K562 (cell line): ENCODE data around the gene GNG7. TPM values are rescaled to one million over a fixed set of nuclear protein-coding genes. Genes with fewer than 3 reads are reported as not detected.

ENCODE experiments used
- CHD2 ChIP-seq: IDR thresholded peaks from 2 replicates; pipeline ENCODE4 v1.6.1; 2011; ENCODE audit warnings: low read depth, low read length
- IFI16 ChIP-seq: fragments of 250-450 bp; sonication (Bioruptor Pico); IDR thresholded peaks from 2 replicates; pipeline ENCODE4 v2.1.2; 2022; ENCODE audit warnings: mild to moderate bottlenecking, inconsistent platforms
- NR1H2 ChIP-seq: sonication (generic); formaldehyde crosslinking; IDR thresholded peaks from 2 replicates; pipeline ENCODE4 v1.4.0; 2020; ENCODE audit warnings: mild to moderate bottlenecking, missing genetic modification reagents
- NR4A1 ChIP-seq, 2 experiments: fragments of 250-450 bp in 1 of 2; fragments of 450-650 bp in 1 of 2; sonication (Bioruptor Pico) in 1 of 2; IDR thresholded peaks; 2 replicates each; pipeline versions ENCODE4 v1.4.0 to v1.6.1; 2016 to 2020; ENCODE audit warnings: mild to moderate bottlenecking in 2 of 2, missing compliant biosample characterization in 1 of 2, missing genetic modification characterization in 1 of 2, moderate library complexity in 1 of 2
- PRMT5 ChIP-seq: sonication (generic); formaldehyde crosslinking; IDR thresholded peaks from 2 replicates; pipeline ENCODE4 v1.5.0; 2020; ENCODE audit warnings: missing genetic modification reagents
- RBM22 ChIP-seq: fragments of 200-400 bp; formaldehyde crosslinking; IDR thresholded peaks from 2 replicates; pipeline ENCODE4 v1.6.1; 2018; ENCODE audit warnings: low read length, low read depth; ENCODE audit not compliant: poor library complexity, severe bottlenecking
- RHOXF2B ChIP-seq: fragments of 250-450 bp; sonication (Bioruptor Pico); conservative IDR thresholded peaks from 2 replicates; pipeline ENCODE4 v1.5.1; 2021
- RNF2 ChIP-seq: sonication (generic); IDR thresholded peaks from 2 replicates; pipeline ENCODE4 v1.6.1; 2016
- TCF7L2 ChIP-seq: fragments of 150-350 bp; IDR thresholded peaks from 2 replicates; pipeline ENCODE4 v1.6.1; 2016; ENCODE audit warnings: low read depth, mild to moderate bottlenecking, low read length, moderate library complexity
- YY1 ChIP-seq, 3 experiments: IDR thresholded peaks; 2 replicates each; pipeline ENCODE4 v1.6.1; 2011; ENCODE audit warnings: low read length in 2 of 3, mild to moderate bottlenecking in 2 of 3, moderate library complexity in 2 of 3, borderline replicate concordance in 1 of 3, control low read depth in 1 of 3, low read depth in 1 of 3; ENCODE audit not compliant: insufficient read depth in 3 of 3, insufficient replicate concordance in 2 of 3, control insufficient read depth in 1 of 3, insufficient read length in 1 of 3; ENCODE audit errors: extremely low read depth in 1 of 3
- ZBTB17 ChIP-seq: fragments of 450-650 bp; formaldehyde crosslinking; IDR thresholded peaks from 2 replicates; pipeline ENCODE4 v1.4.0; 2020; ENCODE audit warnings: mild to moderate bottlenecking
- ZNF12 ChIP-seq: sonication (generic); formaldehyde crosslinking; IDR thresholded peaks from 2 replicates; pipeline ENCODE4 v1.4.0; 2020; ENCODE audit warnings: mild to moderate bottlenecking, missing genetic modification reagents
- ZNF134 ChIP-seq: fragments of 250-450 bp; sonication (Bioruptor Pico); conservative IDR thresholded peaks from 2 replicates; pipeline ENCODE4 v1.4.0; 2020
- ZNF311 ChIP-seq: fragments of 250-450 bp; sonication (Bioruptor Pico); IDR thresholded peaks from 2 replicates; pipeline ENCODE4 v1.4.0; 2020; ENCODE audit warnings: mild to moderate bottlenecking, moderate library complexity
- polyA plus RNA-seq, 8 experiments: library from polyadenylated mRNA; depleted of rRNA in 4 of 8; stranded (reverse) in 5 of 8; unstranded in 3 of 8; fragments of >200 nt; fragmentation: Nextera tagmentation in 2 of 8; fragmentation: Illumina TruSeq in 1 of 8; extraction: Ambion mirVana in 2 of 8; extraction: Trizol in 1 of 8; gene quantifications; 2 replicates each; pipeline versions ENCODE4 v1.2.1 to v1.2.3, GENCODE V29; 2011 to 2014; ENCODE audit warnings: inconsistent platforms in 1 of 8, missing spikeins in 1 of 8
- total RNA-seq, 7 experiments: library from RNA; depleted of rRNA in 6 of 7; stranded (reverse); fragments of >200 nt in 6 of 7; fragmentation: Illumina TruSeq in 2 of 7; extraction: Trizol in 2 of 7; gene quantifications; 2 replicates each; pipeline versions ENCODE4 v1.2.1 to v1.2.3, GENCODE V29; 2011 to 2021; ENCODE audit warnings: low replicate concordance in 1 of 7
- TF ChIP-seq, protein P1 (sequence below): fragments of 450-650 bp; IDR thresholded peaks from 2 replicates; pipeline ENCODE4 v1.6.1; 2016; ENCODE audit warnings: missing biosample characterization, missing genetic modification characterization
- TF ChIP-seq, protein P2 (sequence below): sonication (generic); formaldehyde crosslinking; IDR thresholded peaks from 2 replicates; pipeline ENCODE4 v1.8.0; 2022; ENCODE audit warnings: missing genetic modification reagents, mild to moderate bottlenecking, borderline replicate concordance
- TF ChIP-seq, protein P3 (sequence below): fragments of 250-450 bp; sonication (Bioruptor Pico); IDR thresholded peaks from 2 replicates; pipeline ENCODE4 v1.8.0; 2021; ENCODE audit warnings: borderline replicate concordance, mild to moderate bottlenecking, moderate library complexity; ENCODE audit not compliant: poor library complexity, severe bottlenecking
- TF ChIP-seq, protein P4 (sequence below): sonication (generic); formaldehyde crosslinking; IDR thresholded peaks from 2 replicates; pipeline ENCODE4 v1.8.0; 2023; ENCODE audit warnings: mild to moderate bottlenecking, missing genetic modification reagents
- TF ChIP-seq, protein P5 (sequence below): fragments of 250-450 bp; sonication (Bioruptor Pico); IDR thresholded peaks from 2 replicates; pipeline ENCODE4 v1.9.0; 2021; ENCODE audit warnings: mild to moderate bottlenecking, inconsistent platforms

Gene GNG7
- total and polyA plus RNA-seq, 9 of the 15 experiments (the other 6 are each of a cell fraction or from before 2014, with no cell fraction given), result 0.01 to 0.20 (median 0.06) TPM; not detected in 1

DNA sequence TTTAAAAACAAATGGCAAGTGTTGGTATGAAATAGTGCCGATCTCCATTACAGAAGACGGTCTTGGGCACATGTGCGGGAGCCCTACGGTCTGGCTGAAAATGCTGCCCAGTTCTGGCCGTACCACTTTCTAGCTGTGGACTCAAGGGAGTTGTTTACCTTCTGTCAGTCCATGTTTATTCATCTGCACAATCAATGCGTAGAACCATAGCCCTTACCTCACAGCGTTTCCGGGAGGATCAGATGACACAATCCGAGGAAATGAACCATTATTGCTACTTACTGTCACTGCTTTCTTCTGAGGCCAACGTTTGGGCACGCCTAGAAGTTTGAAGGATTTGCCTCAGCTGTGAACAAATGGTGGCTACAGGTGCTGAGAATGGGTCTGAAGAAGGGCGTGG is 195.4 kb downstream of the GNG7 start (continued):
- no peak for TF ChIP-seq NR4A1 (CRISPR knock-in tag; IDR thresholded peaks at IDR 0.05)
- TF ChIP-seq NR4A1 (tag; IDR thresholded peaks at IDR 0.05), result no peak
- TF ChIP-seq ZNF12 (CRISPR knock-in tag), result no peak
- no peak for TF ChIP-seq ZNF134 (CRISPR knock-in tag)
- TF ChIP-seq RNF2, result no peak
- TF ChIP-seq NR1H2, result no peak
- TF ChIP-seq, protein P1, sequence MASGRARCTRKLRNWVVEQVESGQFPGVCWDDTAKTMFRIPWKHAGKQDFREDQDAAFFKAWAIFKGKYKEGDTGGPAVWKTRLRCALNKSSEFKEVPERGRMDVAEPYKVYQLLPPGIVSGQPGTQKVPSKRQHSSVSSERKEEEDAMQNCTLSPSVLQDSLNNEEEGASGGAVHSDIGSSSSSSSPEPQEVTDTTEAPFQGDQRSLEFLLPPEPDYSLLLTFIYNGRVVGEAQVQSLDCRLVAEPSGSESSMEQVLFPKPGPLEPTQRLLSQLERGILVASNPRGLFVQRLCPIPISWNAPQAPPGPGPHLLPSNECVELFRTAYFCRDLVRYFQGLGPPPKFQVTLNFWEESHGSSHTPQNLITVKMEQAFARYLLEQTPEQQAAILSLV (tag), result no peak
- no peak for TF ChIP-seq PRMT5 (CRISPR knock-in tag)
- peak; percentile 39; the same call in 1 of the 2 replicates for TF ChIP-seq ZBTB17 (CRISPR knock-in tag)
- TF ChIP-seq, protein P2, sequence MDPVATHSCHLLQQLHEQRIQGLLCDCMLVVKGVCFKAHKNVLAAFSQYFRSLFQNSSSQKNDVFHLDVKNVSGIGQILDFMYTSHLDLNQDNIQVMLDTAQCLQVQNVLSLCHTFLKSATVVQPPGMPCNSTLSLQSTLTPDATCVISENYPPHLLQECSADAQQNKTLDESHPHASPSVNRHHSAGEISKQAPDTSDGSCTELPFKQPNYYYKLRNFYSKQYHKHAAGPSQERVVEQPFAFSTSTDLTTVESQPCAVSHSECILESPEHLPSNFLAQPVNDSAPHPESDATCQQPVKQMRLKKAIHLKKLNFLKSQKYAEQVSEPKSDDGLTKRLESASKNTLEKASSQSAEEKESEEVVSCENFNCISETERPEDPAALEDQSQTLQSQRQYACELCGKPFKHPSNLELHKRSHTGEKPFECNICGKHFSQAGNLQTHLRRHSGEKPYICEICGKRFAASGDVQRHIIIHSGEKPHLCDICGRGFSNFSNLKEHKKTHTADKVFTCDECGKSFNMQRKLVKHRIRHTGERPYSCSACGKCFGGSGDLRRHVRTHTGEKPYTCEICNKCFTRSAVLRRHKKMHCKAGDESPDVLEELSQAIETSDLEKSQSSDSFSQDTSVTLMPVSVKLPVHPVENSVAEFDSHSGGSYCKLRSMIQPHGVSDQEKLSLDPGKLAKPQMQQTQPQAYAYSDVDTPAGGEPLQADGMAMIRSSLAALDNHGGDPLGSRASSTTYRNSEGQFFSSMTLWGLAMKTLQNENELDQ (CRISPR knock-in tag), result no peak
- no peak for TF ChIP-seq IFI16
- TF ChIP-seq, protein P3, sequence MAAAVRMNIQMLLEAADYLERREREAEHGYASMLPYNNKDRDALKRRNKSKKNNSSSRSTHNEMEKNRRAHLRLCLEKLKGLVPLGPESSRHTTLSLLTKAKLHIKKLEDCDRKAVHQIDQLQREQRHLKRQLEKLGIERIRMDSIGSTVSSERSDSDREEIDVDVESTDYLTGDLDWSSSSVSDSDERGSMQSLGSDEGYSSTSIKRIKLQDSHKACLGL (CRISPR knock-in tag), result no peak
- TF ChIP-seq RBM22, result no peak
- TF ChIP-seq, protein P4, sequence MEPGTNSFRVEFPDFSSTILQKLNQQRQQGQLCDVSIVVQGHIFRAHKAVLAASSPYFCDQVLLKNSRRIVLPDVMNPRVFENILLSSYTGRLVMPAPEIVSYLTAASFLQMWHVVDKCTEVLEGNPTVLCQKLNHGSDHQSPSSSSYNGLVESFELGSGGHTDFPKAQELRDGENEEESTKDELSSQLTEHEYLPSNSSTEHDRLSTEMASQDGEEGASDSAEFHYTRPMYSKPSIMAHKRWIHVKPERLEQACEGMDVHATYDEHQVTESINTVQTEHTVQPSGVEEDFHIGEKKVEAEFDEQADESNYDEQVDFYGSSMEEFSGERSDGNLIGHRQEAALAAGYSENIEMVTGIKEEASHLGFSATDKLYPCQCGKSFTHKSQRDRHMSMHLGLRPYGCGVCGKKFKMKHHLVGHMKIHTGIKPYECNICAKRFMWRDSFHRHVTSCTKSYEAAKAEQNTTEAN, result no peak
- TF ChIP-seq TCF7L2, result no peak
- TF ChIP-seq RHOXF2B (CRISPR knock-in tag), result no peak
- no peak for TF ChIP-seq CHD2
- TF ChIP-seq ZNF311 (CRISPR knock-in tag), result no peak
- TF ChIP-seq, protein P5, sequence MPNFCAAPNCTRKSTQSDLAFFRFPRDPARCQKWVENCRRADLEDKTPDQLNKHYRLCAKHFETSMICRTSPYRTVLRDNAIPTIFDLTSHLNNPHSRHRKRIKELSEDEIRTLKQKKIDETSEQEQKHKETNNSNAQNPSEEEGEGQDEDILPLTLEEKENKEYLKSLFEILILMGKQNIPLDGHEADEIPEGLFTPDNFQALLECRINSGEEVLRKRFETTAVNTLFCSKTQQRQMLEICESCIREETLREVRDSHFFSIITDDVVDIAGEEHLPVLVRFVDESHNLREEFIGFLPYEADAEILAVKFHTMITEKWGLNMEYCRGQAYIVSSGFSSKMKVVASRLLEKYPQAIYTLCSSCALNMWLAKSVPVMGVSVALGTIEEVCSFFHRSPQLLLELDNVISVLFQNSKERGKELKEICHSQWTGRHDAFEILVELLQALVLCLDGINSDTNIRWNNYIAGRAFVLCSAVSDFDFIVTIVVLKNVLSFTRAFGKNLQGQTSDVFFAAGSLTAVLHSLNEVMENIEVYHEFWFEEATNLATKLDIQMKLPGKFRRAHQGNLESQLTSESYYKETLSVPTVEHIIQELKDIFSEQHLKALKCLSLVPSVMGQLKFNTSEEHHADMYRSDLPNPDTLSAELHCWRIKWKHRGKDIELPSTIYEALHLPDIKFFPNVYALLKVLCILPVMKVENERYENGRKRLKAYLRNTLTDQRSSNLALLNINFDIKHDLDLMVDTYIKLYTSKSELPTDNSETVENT (CRISPR knock-in tag), result no peak
- TF ChIP-seq YY1 (IDR thresholded peaks at IDR 0.05; ENCODE audit: borderline replicate concordance in 1 of 3, control insufficient read depth in 1 of 3, extremely low read depth in 1 of 3, insufficient read depth in 3 of 3, insufficient read length in 1 of 3, insufficient replicate concordance in 2 of 3, low read depth in 1 of 3, low read length in 2 of 3), result no peak
